Lung (tissue), 12 donors: ENCODE data around the gene CCDC90B. TPM values are rescaled to one million over a fixed set of nuclear protein-coding genes. Genes with fewer than 3 reads are reported as not detected.

ENCODE experiments used
- ATAC-seq: fragments of 200-7000 bp; cut with Tn5 transposase; one replicate; pipeline ENCODE4 v1.9.1; 2020; ENCODE audit warnings: moderate number of reproducible peaks; ENCODE audit not compliant: insufficient read depth, low FRiP score
- DNase-seq, 3 donors: peaks; one replicate each; pipeline ENCODE4 v3.0.0-alpha.2; 2013 to 2017
- H3K27ac ChIP-seq, 2 donors: one replicate each; pipeline ENCODE4 v1.5.1; 2013; ENCODE audit warnings: mild to moderate bottlenecking in 2 of 2, moderate library complexity in 2 of 2, control low read depth in 1 of 2, inconsistent platforms in 1 of 2, low read depth in 1 of 2, low read length in 1 of 2
- H3K27me3 ChIP-seq, 3 donors: one replicate each; pipeline ENCODE4 v1.5.1; 2013; ENCODE audit warnings: low read length in 2 of 3; ENCODE audit not compliant: control insufficient read depth in 3 of 3, insufficient read depth in 3 of 3
- H3K36me3 ChIP-seq, 4 donors: one replicate each; pipeline ENCODE4 v1.5.1; 2013; ENCODE audit warnings: low read length in 4 of 4, mild to moderate bottlenecking in 1 of 4, moderate library complexity in 1 of 4; ENCODE audit not compliant: control insufficient read depth in 4 of 4, insufficient read depth in 4 of 4
- H3K4me1 ChIP-seq, 5 donors: one replicate each; pipeline ENCODE4 v1.5.1; 2013; ENCODE audit warnings: low read length in 5 of 5, mild to moderate bottlenecking in 2 of 5, moderate library complexity in 1 of 5; ENCODE audit not compliant: control insufficient read depth in 5 of 5, insufficient read depth in 5 of 5
- H3K4me3 ChIP-seq: one replicate; pipeline ENCODE4 v1.5.1; 2013; ENCODE audit warnings: mild to moderate bottlenecking, control low read depth, moderate library complexity
- H3K9ac ChIP-seq, 2 donors: one replicate each; pipeline ENCODE4 v1.5.1; 2013; ENCODE audit warnings: low read length in 2 of 2, control low read depth in 1 of 2; ENCODE audit not compliant: insufficient read depth in 1 of 2
- H3K9me3 ChIP-seq, 4 donors: one replicate each; pipeline ENCODE4 v1.5.1; 2013; ENCODE audit warnings: low read length in 3 of 4, mild to moderate bottlenecking in 1 of 4, moderate library complexity in 1 of 4; ENCODE audit not compliant: control insufficient read depth in 4 of 4, insufficient read depth in 3 of 4
- WGBS, 2 donors: extraction: QIAGEN DNeasy Blood & Tissue Kit; methylation state at CpG; one replicate each; pipeline ENCODE4 v1.1.7; 2013; 5-methylcytosine and 5-hydroxymethylcytosine counted together
- polyA plus RNA-seq, 2 donors: library from polyadenylated mRNA; stranded (reverse); fragments of 200-250 nt; gene quantifications; one replicate each; pipeline ENCODE4 v1.2.1, GENCODE V29; 2013
- total RNA-seq, 2 donors: library from RNA; depleted of rRNA in 1 of 2; stranded (reverse); fragments of >200 nt in 1 of 2; gene quantifications; one replicate each; pipeline ENCODE4 v1.2.1, GENCODE V29; 2014 to 2021
- TF ChIP-seq, protein P1 (sequence below): IDR thresholded peaks from 2 replicates; pipeline ENCODE4 v1.5.1; 2012; ENCODE audit warnings: mild to moderate bottlenecking; ENCODE audit errors: control extremely low read depth, extremely low read depth
- donor health status: control.
- donor health status: control.
- donor health status: Bipolar disorder and iron deficiency.
- donor health status: healthy.
- donor health status: DM: yes; HTN: yes; CAD: no.

The CCDC90B gene
- total and polyA plus RNA-seq, 4 donors = 18.8 to 60.9 (median 21.8) TPM

DNA sequence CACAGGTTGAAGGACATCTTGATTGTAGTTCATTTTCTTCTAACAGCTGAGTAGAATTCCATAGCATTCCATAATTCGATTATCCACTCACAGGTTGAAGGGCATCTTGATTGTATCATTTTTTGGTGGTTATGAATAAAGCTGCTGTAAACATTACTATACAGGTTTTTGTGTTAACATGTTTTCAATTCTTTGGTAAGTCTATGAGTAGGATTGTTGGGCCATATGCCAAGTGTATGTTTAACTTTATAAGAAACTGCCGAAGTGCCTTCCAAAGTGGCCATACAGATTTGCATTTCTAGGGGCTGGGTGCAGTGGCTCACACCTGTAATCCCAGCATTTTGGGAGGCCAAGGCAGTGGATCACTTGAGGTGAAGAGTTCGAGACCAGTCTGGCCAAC, 48.1 kb downstream of the CCDC90B start:
- H3K4me1 ChIP-seq = peaks cover 0 to 4% (median 0%) of the 10 kb centered on the region in 5 donors
- WGBS, 2 donors = 60 to 71% methylated on average over 3 of the region's 3 CpGs
- no peak overlapping the region for H3K9ac ChIP-seq
- no peak overlapping the region for H3K4me3 ChIP-seq
- H3K36me3 ChIP-seq = no peaks in the 10 kb centered on the region
- no peaks in the 10 kb centered on the region for H3K27me3 ChIP-seq
- DNase-seq (peak in 1 of 3 donors; percentile 39), ATAC-seq (no peak)
- H3K27ac ChIP-seq = no peak overlapping the region
- H3K9me3 ChIP-seq = no peaks in the 10 kb centered on the region
- TF ChIP-seq, protein P1, sequence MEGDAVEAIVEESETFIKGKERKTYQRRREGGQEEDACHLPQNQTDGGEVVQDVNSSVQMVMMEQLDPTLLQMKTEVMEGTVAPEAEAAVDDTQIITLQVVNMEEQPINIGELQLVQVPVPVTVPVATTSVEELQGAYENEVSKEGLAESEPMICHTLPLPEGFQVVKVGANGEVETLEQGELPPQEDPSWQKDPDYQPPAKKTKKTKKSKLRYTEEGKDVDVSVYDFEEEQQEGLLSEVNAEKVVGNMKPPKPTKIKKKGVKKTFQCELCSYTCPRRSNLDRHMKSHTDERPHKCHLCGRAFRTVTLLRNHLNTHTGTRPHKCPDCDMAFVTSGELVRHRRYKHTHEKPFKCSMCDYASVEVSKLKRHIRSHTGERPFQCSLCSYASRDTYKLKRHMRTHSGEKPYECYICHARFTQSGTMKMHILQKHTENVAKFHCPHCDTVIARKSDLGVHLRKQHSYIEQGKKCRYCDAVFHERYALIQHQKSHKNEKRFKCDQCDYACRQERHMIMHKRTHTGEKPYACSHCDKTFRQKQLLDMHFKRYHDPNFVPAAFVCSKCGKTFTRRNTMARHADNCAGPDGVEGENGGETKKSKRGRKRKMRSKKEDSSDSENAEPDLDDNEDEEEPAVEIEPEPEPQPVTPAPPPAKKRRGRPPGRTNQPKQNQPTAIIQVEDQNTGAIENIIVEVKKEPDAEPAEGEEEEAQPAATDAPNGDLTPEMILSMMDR = no peak

DNA sequence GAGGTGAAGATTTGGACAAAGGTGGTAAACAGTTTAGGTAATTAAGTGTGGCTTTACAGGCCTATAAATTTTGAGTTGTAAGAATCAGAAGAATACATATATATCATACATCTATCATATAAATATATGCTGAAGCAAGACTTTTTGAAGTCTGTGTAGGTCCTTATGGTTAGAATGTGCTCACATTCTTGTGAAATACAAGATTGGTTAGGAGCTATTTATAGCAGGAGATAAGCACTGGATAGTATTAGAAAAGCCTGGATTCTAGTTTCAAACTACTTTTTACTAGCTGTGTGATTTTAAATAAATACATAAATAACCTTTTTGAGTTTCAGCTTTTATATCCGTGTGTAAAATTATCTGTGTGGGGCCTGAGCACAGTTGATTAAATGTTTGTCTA, 50.3 kb downstream of the CCDC90B start:
- DNase-seq = peak in 1 of 3 donors; percentile 40
- H3K27me3 ChIP-seq = no peaks in the 10 kb centered on the region
- no peak overlapping the region for H3K27ac ChIP-seq
- peaks cover 0 to 4% (median 0%) of the 10 kb centered on the region in 5 donors for H3K4me1 ChIP-seq
- WGBS, 2 donors = 47 to 82% methylated on average over 1 of the region's 1 CpG
- ATAC-seq = no peak
- no peak overlapping the region for H3K4me3 ChIP-seq
- no peaks in the 10 kb centered on the region for H3K9me3 ChIP-seq
- no peaks in the 10 kb centered on the region for H3K36me3 ChIP-seq
- no peak overlapping the region for H3K9ac ChIP-seq
- TF ChIP-seq, protein P1 = no peak

DNA sequence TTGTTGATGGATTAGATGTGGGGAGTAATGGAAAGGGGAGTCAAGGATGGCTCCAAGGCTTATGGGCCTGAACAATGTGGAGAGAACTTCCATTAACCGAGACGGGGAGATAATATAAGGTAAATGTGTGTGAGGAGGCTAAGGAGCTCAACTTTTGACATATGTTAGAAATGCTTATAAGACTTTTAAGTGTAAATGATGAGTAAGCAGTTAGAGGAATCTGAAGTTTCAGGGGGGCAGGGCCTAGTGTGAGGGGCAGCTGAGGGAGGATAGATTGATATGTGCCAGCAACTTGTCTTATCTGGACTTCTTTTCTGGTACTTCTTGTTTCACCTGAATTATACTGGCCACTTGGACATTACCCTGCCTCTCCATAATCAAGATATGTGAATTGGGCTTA, 62.7 kb downstream of the CCDC90B start:
- TF ChIP-seq, protein P1 = no peak
- H3K4me3 ChIP-seq = no peak overlapping the region
- DNase-seq (no peak), ATAC-seq (no peak)
- H3K36me3 ChIP-seq = no peaks in the 10 kb centered on the region
- no peaks in the 10 kb centered on the region for H3K27me3 ChIP-seq
- H3K9ac ChIP-seq = no peak overlapping the region
- no peaks in the 10 kb centered on the region for H3K4me1 ChIP-seq
- no peaks in the 10 kb centered on the region for H3K9me3 ChIP-seq
- no peak overlapping the region for H3K27ac ChIP-seq
- WGBS, 2 donors = 95% methylated on average over 2 of the region's 2 CpGs

DNA sequence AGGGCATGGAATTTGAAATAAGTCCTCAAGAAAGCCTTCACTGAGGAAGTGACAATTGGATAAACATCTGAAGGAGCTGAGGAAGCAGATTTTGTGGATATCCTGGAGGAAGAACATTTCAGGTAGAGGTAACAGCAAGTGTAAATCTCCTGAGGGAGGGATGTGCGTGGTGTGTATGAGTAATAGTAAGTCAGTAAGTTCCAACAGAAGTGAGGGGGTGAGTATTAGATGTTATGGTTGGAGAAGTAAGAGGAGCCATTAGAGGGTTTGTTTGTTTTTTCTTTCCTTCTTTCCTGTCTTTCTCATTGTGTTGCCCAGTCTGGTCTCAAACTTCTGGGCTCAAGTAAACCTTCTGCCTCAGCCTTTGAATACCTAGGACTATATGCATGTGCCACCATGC, 63.7 kb downstream of the CCDC90B start:
- 96 to 100% methylated on average over 1 of the region's 1 CpG for WGBS, 2 donors
- no peaks in the 10 kb centered on the region for H3K9me3 ChIP-seq
- H3K4me1 ChIP-seq = no peaks in the 10 kb centered on the region
- H3K27me3 ChIP-seq = no peaks in the 10 kb centered on the region
- TF ChIP-seq, protein P1 = no peak
- no peak overlapping the region for H3K4me3 ChIP-seq
- H3K36me3 ChIP-seq = no peaks in the 10 kb centered on the region
- no peak for ATAC-seq
- no peak overlapping the region for H3K27ac ChIP-seq
- no peak for DNase-seq
- H3K9ac ChIP-seq = no peak overlapping the region
